Mesenchymal stem cell (in vitro differentiated cells and primary cell): ENCODE measurements around the gene WWOX.

Experiments used
- DNase-seq: peaks from one replicate; pipeline ENCODE4 v3.0.0-alpha.2; 2013
- H2AFZ ChIP-seq: one replicate; pipeline ENCODE4 v1.6.1; 2013; ENCODE audit warnings: low read depth, mild to moderate bottlenecking, control low read depth, inconsistent platforms, low read length, moderate library complexity
- H2AK5ac ChIP-seq: 2 replicates; pipeline ENCODE4 v1.6.1; 2013; ENCODE audit warnings: low read length, moderate library complexity, mild to moderate bottlenecking, inconsistent platforms; ENCODE audit not compliant: severe bottlenecking
- H2BK120ac ChIP-seq: one replicate; pipeline ENCODE4 v1.6.1; 2013; ENCODE audit warnings: low read depth, mild to moderate bottlenecking, inconsistent platforms, low read length, moderate library complexity
- H2BK12ac ChIP-seq, 2 experiments: one replicate each; pipeline ENCODE4 v1.6.1; 2013; ENCODE audit warnings: inconsistent platforms in 2 of 2, low read length in 2 of 2, mild to moderate bottlenecking in 2 of 2, moderate library complexity in 2 of 2, control low read depth in 1 of 2
- H2BK15ac ChIP-seq: one replicate; pipeline ENCODE4 v1.6.1; 2013; ENCODE audit warnings: mild to moderate bottlenecking, low read depth, inconsistent platforms; ENCODE audit not compliant: poor library complexity, severe bottlenecking
- H2BK5ac ChIP-seq: 2 replicates; pipeline ENCODE4 v1.6.1; 2013; ENCODE audit warnings: low read depth, mild to moderate bottlenecking, low read length, control low read depth, inconsistent platforms; ENCODE audit not compliant: poor library complexity, severe bottlenecking
- H3K14ac ChIP-seq, 2 experiments: one replicate each; pipeline ENCODE4 v1.6.1; 2013; ENCODE audit warnings: inconsistent platforms in 2 of 2, low read length in 2 of 2, control low read depth in 1 of 2, mild to moderate bottlenecking in 1 of 2, moderate library complexity in 1 of 2
- H3K18ac ChIP-seq, 2 experiments: one replicate each; pipeline ENCODE4 v1.6.1; 2013; ENCODE audit warnings: inconsistent platforms in 2 of 2, low read length in 2 of 2, control low read depth in 1 of 2, low read depth in 1 of 2, mild to moderate bottlenecking in 1 of 2
- H3K23ac ChIP-seq, 2 experiments: one replicate each; pipeline ENCODE4 v1.6.1; 2013; ENCODE audit warnings: inconsistent platforms in 2 of 2, low read length in 2 of 2, mild to moderate bottlenecking in 2 of 2, moderate library complexity in 2 of 2, control low read depth in 1 of 2
- H3K27ac ChIP-seq: 2 replicates; pipeline ENCODE4 v1.5.1; 2013; ENCODE audit warnings: mild to moderate bottlenecking, moderate library complexity, low read length, control low read depth, inconsistent platforms; ENCODE audit not compliant: poor library complexity, severe bottlenecking
- H3K27me3 ChIP-seq, 2 experiments: 2 replicates each; pipeline versions ENCODE4 v1.6.1 to v1.7.0; 2013; ENCODE audit warnings: low read length in 2 of 2, mild to moderate bottlenecking in 2 of 2, moderate library complexity in 2 of 2, control low read depth in 1 of 2, inconsistent platforms in 1 of 2; ENCODE audit not compliant: control insufficient read depth in 1 of 2, insufficient read depth in 1 of 2
- H3K36me3 ChIP-seq, 2 experiments: 2 replicates each; pipeline versions ENCODE4 v1.6.1 to v1.7.0; 2013; ENCODE audit warnings: low read length in 2 of 2, control low read depth in 1 of 2, inconsistent platforms in 1 of 2, low read depth in 1 of 2, mild to moderate bottlenecking in 1 of 2; ENCODE audit not compliant: insufficient read depth in 2 of 2, control insufficient read depth in 1 of 2
- H3K4ac ChIP-seq, 2 experiments: one replicate each; pipeline ENCODE4 v1.6.1; 2013; ENCODE audit warnings: inconsistent platforms in 2 of 2, low read length in 2 of 2, mild to moderate bottlenecking in 2 of 2, moderate library complexity in 2 of 2, control low read depth in 1 of 2, low read depth in 1 of 2
- H3K4me1 ChIP-seq: 2 replicates; pipeline ENCODE4 v1.6.1; 2013; ENCODE audit warnings: low read depth, low read length, control low read depth; ENCODE audit not compliant: control insufficient read depth, insufficient read depth
- H3K4me2 ChIP-seq: 2 replicates; pipeline ENCODE4 v1.6.1; 2013; ENCODE audit warnings: low read length, mild to moderate bottlenecking, inconsistent platforms; ENCODE audit not compliant: poor library complexity, severe bottlenecking
- H3K4me3 ChIP-seq, 2 experiments: 2 replicates each; pipeline versions ENCODE4 v1.5.1 to v1.7.0; 2013; ENCODE audit warnings: low read length in 2 of 2, mild to moderate bottlenecking in 2 of 2, control low read depth in 1 of 2, low read depth in 1 of 2; ENCODE audit not compliant: insufficient read depth in 1 of 2
- H3K79me1 ChIP-seq: replicated peaks from 2 replicates; pipeline ENCODE4 v1.6.1; 2013; ENCODE audit warnings: mild to moderate bottlenecking, control low read depth, low read length, inconsistent platforms; ENCODE audit not compliant: poor library complexity, severe bottlenecking
- H3K9ac ChIP-seq: 2 replicates; pipeline ENCODE4 v1.7.0; 2013; ENCODE audit warnings: mild to moderate bottlenecking, low read length, moderate library complexity
- H3K9me3 ChIP-seq: 2 replicates; pipeline ENCODE4 v1.7.0; 2013; ENCODE audit warnings: mild to moderate bottlenecking, low read length; ENCODE audit not compliant: control insufficient read depth
- H4K8ac ChIP-seq: one replicate; pipeline ENCODE4 v1.6.1; 2013; ENCODE audit warnings: inconsistent platforms, mild to moderate bottlenecking, low read length, moderate library complexity
- H4K91ac ChIP-seq: one replicate; pipeline ENCODE4 v1.6.1; 2013; ENCODE audit warnings: mild to moderate bottlenecking, low read length, inconsistent platforms
- WGBS: methylation state at CpG from one replicate; pipeline ENCODE4 v1.1.7; 2013; ENCODE audit warnings: mixed read lengths; 5-methylcytosine and 5-hydroxymethylcytosine counted together

The WWOX gene

GRCh38 chr16:78100112-78100467 lies 636 bp downstream of the WWOX start:
- DNase-seq: no peak
- Histone ChIP-seq H3K4me1 (peaks cover 7% of the 10 kb centered on the region), H4K8ac (no peak overlapping the region), H2BK12ac (no peak overlapping the region), H2AK5ac (no peak overlapping the region), H3K9ac (peak overlapping the region; percentile 97), H3K27ac (no peak overlapping the region), H3K14ac (no peak overlapping the region), H3K4me2 (peak overlapping the region; percentile 60), H3K4ac (no peak overlapping the region), H3K9me3 (no peaks in the 10 kb centered on the region), H3K79me1 (peaks cover 28% of the 10 kb centered on the region), H2BK120ac (no peak overlapping the region), H2AFZ (no peak overlapping the region), H3K18ac (no peak overlapping the region), H4K91ac (no peak overlapping the region), H3K23ac (no peak overlapping the region), H3K27me3 (no peaks in the 10 kb centered on the region), H3K36me3 (peaks cover 0 to 5% of the 10 kb centered on the region in 2 experiments), H2BK15ac (no peak overlapping the region), H2BK5ac (no peak overlapping the region), H3K4me3 (peak overlapping the region; percentile 99)
- 22% methylated on average over 12 of the region's 12 CpGs for WGBS

GRCh38 chr16:78102122-78102660 lies 2.7 kb downstream of the WWOX start:
- H3K79me1 ChIP-seq: peaks cover 28% of the 10 kb centered on the region
- peaks cover 9% of the 10 kb centered on the region for H3K4me1 ChIP-seq
- no peak overlapping the region for H2BK5ac ChIP-seq
- no peak overlapping the region for H2BK120ac ChIP-seq
- no peak for DNase-seq
- 97% methylated on average over 5 of the region's 5 CpGs for WGBS
- H3K9me3 ChIP-seq: no peaks in the 10 kb centered on the region
- no peak overlapping the region for H2AK5ac ChIP-seq
- H4K8ac ChIP-seq: no peak overlapping the region
- no peak overlapping the region for H3K4me2 ChIP-seq
- no peak overlapping the region for H2BK15ac ChIP-seq
- no peak overlapping the region for H2AFZ ChIP-seq
- H3K4me3 ChIP-seq: no peak overlapping the region
- peak overlapping the region in 1 of 2 experiments; percentile 14 for H3K23ac ChIP-seq
- H3K14ac ChIP-seq: no peak overlapping the region
- no peak overlapping the region for H3K18ac ChIP-seq
- H3K27me3 ChIP-seq: no peaks in the 10 kb centered on the region
- H3K9ac ChIP-seq: no peak overlapping the region
- H3K27ac ChIP-seq: no peak overlapping the region
- no peak overlapping the region for H2BK12ac ChIP-seq
- H3K36me3 ChIP-seq: peaks cover 0 to 5% of the 10 kb centered on the region in 2 experiments
- H3K4ac ChIP-seq: no peak overlapping the region
- no peak overlapping the region for H4K91ac ChIP-seq

DNA sequence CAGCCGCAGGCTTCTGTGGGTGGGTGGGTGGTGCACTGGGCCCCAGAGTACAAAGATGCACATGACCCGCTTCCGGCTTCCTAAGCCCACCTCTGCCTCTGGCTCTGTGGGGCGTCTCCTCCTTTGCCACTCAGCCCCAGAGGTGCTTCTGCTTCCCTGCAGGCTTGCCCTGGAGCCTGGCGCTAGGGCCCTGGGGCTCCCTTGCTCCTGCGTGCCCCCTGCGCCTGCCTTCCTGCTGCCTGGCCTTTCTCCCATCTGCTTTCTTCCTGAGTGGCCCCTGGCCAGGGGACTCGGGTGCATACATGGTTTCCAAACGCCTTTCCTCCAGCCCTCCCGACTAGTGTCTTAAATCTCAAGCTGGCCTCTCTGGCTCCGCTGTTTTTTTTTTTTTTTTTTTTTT lies 3.4 kb downstream of the WWOX start:
- Histone ChIP-seq H3K27ac (no peak overlapping the region), H3K9me3 (no peaks in the 10 kb centered on the region), H4K91ac (no peak overlapping the region), H2BK5ac (no peak overlapping the region), H3K4me2 (no peak overlapping the region), H3K79me1 (peaks cover 28% of the 10 kb centered on the region), H4K8ac (no peak overlapping the region), H3K36me3 (peaks cover 0 to 5% of the 10 kb centered on the region in 2 experiments), H3K27me3 (no peaks in the 10 kb centered on the region), H3K23ac (no peak overlapping the region), H2AFZ (no peak overlapping the region), H2BK120ac (no peak overlapping the region), H3K4me3 (no peak overlapping the region), H3K4ac (no peak overlapping the region), H3K14ac (no peak overlapping the region), H2BK12ac (no peak overlapping the region), H3K18ac (no peak overlapping the region), H3K4me1 (peaks cover 9% of the 10 kb centered on the region), H2AK5ac (no peak overlapping the region), H3K9ac (no peak overlapping the region), H2BK15ac (no peak overlapping the region)
- DNase-seq: no peak
- WGBS: 89% methylated on average over 10 of the region's 11 CpGs

DNA sequence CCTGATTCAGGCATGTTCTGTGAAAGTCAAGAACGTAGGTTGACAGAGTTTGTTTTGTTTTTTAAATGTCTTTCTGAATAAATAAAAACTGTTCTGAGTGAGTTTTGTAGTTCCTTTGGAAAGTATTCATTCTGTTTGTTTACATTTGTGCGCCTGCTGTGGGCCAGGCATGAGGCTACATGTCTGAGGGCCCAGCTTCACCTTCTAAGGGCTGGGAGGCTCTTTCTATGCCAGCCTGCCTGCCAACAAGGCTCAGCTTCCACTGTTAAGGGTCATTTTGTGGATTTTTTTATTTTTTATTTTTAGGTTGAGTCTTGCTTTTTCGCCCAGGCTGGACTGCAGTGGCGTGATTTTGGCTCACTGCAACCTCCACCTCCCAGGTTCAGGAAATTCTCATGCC lies 6.1 kb downstream of the WWOX start:
- peak; percentile 22 for DNase-seq
- no peak overlapping the region for H2BK12ac ChIP-seq
- H2BK120ac ChIP-seq: no peak overlapping the region
- H4K8ac ChIP-seq: no peak overlapping the region
- H3K18ac ChIP-seq: no peak overlapping the region
- no peak overlapping the region for H3K4me2 ChIP-seq
- H3K79me1 ChIP-seq: peaks cover 25% of the 10 kb centered on the region
- H3K14ac ChIP-seq: peak overlapping the region in 1 of 2 experiments; percentile 58
- peaks cover 2 to 11% of the 10 kb centered on the region in 2 experiments for H3K36me3 ChIP-seq
- no peak overlapping the region for H3K27ac ChIP-seq
- no peak overlapping the region for H2AK5ac ChIP-seq
- no peak overlapping the region for H2BK15ac ChIP-seq
- no peak overlapping the region for H2AFZ ChIP-seq
- H3K27me3 ChIP-seq: no peaks in the 10 kb centered on the region
- 64% methylated on average over 4 of the region's 4 CpGs for WGBS
- peaks cover 6% of the 10 kb centered on the region for H3K4me1 ChIP-seq
- no peak overlapping the region for H2BK5ac ChIP-seq
- H3K4ac ChIP-seq: no peak overlapping the region
- H3K23ac ChIP-seq: no peak overlapping the region
- H3K4me3 ChIP-seq: no peak overlapping the region
- no peak overlapping the region for H3K9ac ChIP-seq
- H3K9me3 ChIP-seq: no peaks in the 10 kb centered on the region
- no peak overlapping the region for H4K91ac ChIP-seq
